HCT116 (cell line): ENCODE results near the gene BUB3. TPM values are rescaled to one million over a fixed set of nuclear protein-coding genes. Genes with fewer than 3 reads are reported as not detected.

Experiments
- ATAC-seq: fragments of 200-7000 bp; cut with Tn5 transposase; 2 replicates; pipeline ENCODE4 v1.9.1; 2020; ENCODE audit warnings: mild to moderate bottlenecking, moderate library complexity
- BruUV-seq: library from RNA; stranded (reverse); fragments of 400-500 nt; replicated peaks from 2 replicates; lab custom pipeline; 2021; lab: Mats Ljungman, UMichigan
- CTCF ChIA-PET: fragments of 300-600 bp; sonication (Branson Sonifier 250); formaldehyde crosslinking; loops from one replicate; lab custom pipeline; 2021; ENCODE audit warnings: antibody characterized with exemption; lab: Charles Lee
- POLR2A ChIA-PET: fragments of 300-600, 350-600 bp; sonication (Branson Sonifier 250); formaldehyde crosslinking; loops from one replicate; lab custom pipeline; 2021; ENCODE audit warnings: antibody characterized with exemption; lab: Charles Lee
- RAD21 ChIA-PET, 2 experiments: fragments of 300-600 bp; sonication (Branson Sonifier 250); formaldehyde crosslinking; loops; one replicate each; lab custom pipeline; 2023; ENCODE audit warnings: low total read pairs in 2 of 2; ENCODE audit not compliant: uncharacterized antibody in 2 of 2, unreplicated experiment in 2 of 2, low non-redundant PET in 1 of 2; lab: Charles Lee
- DNase-seq: peaks from one replicate; pipeline ENCODE4 v3.0.0-alpha.2; 2010; ENCODE audit warnings: low read depth, low spot score
- H2AFZ ChIP-seq: fragments of 200-600 bp; shearing (Covaris generic), sonication (generic); 2 replicates; pipeline ENCODE4 v1.6.1; 2017; ENCODE audit warnings: low read depth, mixed run types, mixed read lengths, antibody characterized with exemption, low read length; ENCODE audit not compliant: poor library complexity, severe bottlenecking
- H3K27ac ChIP-seq: 2 replicates; pipeline ENCODE4 v1.5.1; 2012; ENCODE audit warnings: low read depth, low read length
- H3K27me3 ChIP-seq: fragments of 200-600 bp; sonication (generic); 2 replicates; pipeline ENCODE4 v1.6.1; 2016; ENCODE audit warnings: mixed run types, low read length, mixed read lengths; ENCODE audit not compliant: insufficient read depth
- H3K36me3 ChIP-seq, 2 experiments: fragments of 200-500 bp in 1 of 2; fragments of 200-600 bp in 1 of 2; sonication (Bioruptor generic) in 1 of 2; sonication (generic) in 1 of 2; 2 replicates each; pipeline versions ENCODE4 v1.5.1 to v1.6.1; 2014 to 2016; ENCODE audit warnings: low read length in 2 of 2, inconsistent platforms in 1 of 2, mixed read lengths in 1 of 2, mixed run types in 1 of 2; ENCODE audit not compliant: insufficient read depth in 2 of 2, control insufficient read depth in 1 of 2
- H3K4me1 ChIP-seq, 2 experiments: fragments of 200-600 bp in 1 of 2; sonication (generic) in 1 of 2; 2 replicates each; pipeline versions ENCODE4 v1.5.1 to v1.6.1; 2012 to 2017; ENCODE audit warnings: low read length in 2 of 2, inconsistent platforms in 1 of 2, mild to moderate bottlenecking in 1 of 2, mixed read lengths in 1 of 2, mixed run types in 1 of 2, moderate library complexity in 1 of 2; ENCODE audit not compliant: insufficient read depth in 2 of 2, control insufficient read depth in 1 of 2
- H3K4me2 ChIP-seq: fragments of 200-600 bp; sonication (generic); 2 replicates; pipeline ENCODE4 v1.6.1; 2017; ENCODE audit warnings: mixed run types, low read length, mixed read lengths
- H3K4me3 ChIP-seq, 2 experiments: fragments of 200-600 bp in 1 of 2; sonication (generic) in 1 of 2; replicated peaks in 1 of 2; 2 replicates each; pipeline ENCODE4 v1.5.1; 2011 to 2016; ENCODE audit warnings: low read length in 2 of 2, control low read depth in 1 of 2, low read depth in 1 of 2, mild to moderate bottlenecking in 1 of 2, mixed read lengths in 1 of 2, mixed run types in 1 of 2
- H3K79me2 ChIP-seq: fragments of 200-600 bp; sonication (generic); 2 replicates; pipeline ENCODE4 v1.6.1; 2017; ENCODE audit warnings: mild to moderate bottlenecking, mixed run types, low read length, moderate library complexity, mixed read lengths; ENCODE audit not compliant: insufficient read depth
- H3K9ac ChIP-seq: fragments of 200-600 bp; sonication (generic); 2 replicates; pipeline ENCODE4 v1.6.1; 2016; ENCODE audit warnings: low read length, mixed read lengths
- H3K9me2 ChIP-seq: fragments of 200-600 bp; sonication (generic), shearing (Covaris generic); 2 replicates; pipeline ENCODE4 v1.6.1; 2017; ENCODE audit warnings: mixed run types, mild to moderate bottlenecking, moderate library complexity; ENCODE audit not compliant: insufficient read depth
- H3K9me3 ChIP-seq, 2 experiments: fragments of 200-500 bp in 1 of 2; fragments of 200-600 bp in 1 of 2; sonication (Bioruptor generic) in 1 of 2; sonication (generic) in 1 of 2; 2 replicates each; pipeline ENCODE4 v1.6.1; 2014 to 2017; ENCODE audit warnings: low read length in 2 of 2, mixed read lengths in 2 of 2, inconsistent platforms in 1 of 2, low read depth in 1 of 2, mild to moderate bottlenecking in 1 of 2, mixed run types in 1 of 2, moderate library complexity in 1 of 2; ENCODE audit not compliant: control insufficient read depth in 1 of 2, insufficient read depth in 1 of 2
- H4K20me1 ChIP-seq: fragments of 200-600 bp; sonication (generic), shearing (Covaris generic); 2 replicates; pipeline ENCODE4 v1.6.1; 2017; ENCODE audit warnings: mixed run types, mild to moderate bottlenecking, moderate library complexity; ENCODE audit not compliant: insufficient read depth
- ATF3 ChIP-seq: IDR thresholded peaks from 2 replicates; pipeline ENCODE4 v1.6.1; 2012
- CEBPB ChIP-seq: IDR thresholded peaks from 2 replicates; pipeline ENCODE4 v1.6.1; 2012; ENCODE audit warnings: low read depth
- CTCF ChIP-seq, 3 experiments: fragments of 200-600 bp in 1 of 3; sonication (generic) in 1 of 3; IDR thresholded peaks in 2 of 3; conservative IDR thresholded peaks in 1 of 3; 2 replicates each; pipeline ENCODE4 v1.5.1; 2012 to 2017; ENCODE audit warnings: low read depth in 2 of 3, low read length in 2 of 3, antibody characterized with exemption in 1 of 3, borderline replicate concordance in 1 of 3, control low read depth in 1 of 3, mild to moderate bottlenecking in 1 of 3, mixed read lengths in 1 of 3, mixed run types in 1 of 3, moderate library complexity in 1 of 3; ENCODE audit not compliant: insufficient read depth in 1 of 3
- EGR1 ChIP-seq: IDR thresholded peaks from 2 replicates; pipeline ENCODE4 v1.6.1; 2012; ENCODE audit warnings: low read depth
- ELF1 ChIP-seq: IDR thresholded peaks from 2 replicates; pipeline ENCODE4 v1.6.1; 2012; ENCODE audit warnings: low read depth, borderline replicate concordance
- EZH2 ChIP-seq: fragments of 200-600 bp; sonication (generic); IDR thresholded peaks from 2 replicates; pipeline ENCODE4 v1.6.1; 2017; ENCODE audit warnings: antibody characterized with exemption, mixed run types
- FOSL1 ChIP-seq: IDR thresholded peaks from 2 replicates; pipeline ENCODE4 v1.6.1; 2012; ENCODE audit warnings: low read depth
- MAX ChIP-seq: IDR thresholded peaks from 2 replicates; pipeline ENCODE4 v1.6.1; 2012
- POLR2A ChIP-seq: IDR thresholded peaks from 2 replicates; pipeline ENCODE4 v1.7.0; 2011; ENCODE audit warnings: borderline replicate concordance; ENCODE audit not compliant: insufficient read depth, insufficient read length; ENCODE audit errors: extremely low read depth
- POLR2AphosphoS5 ChIP-seq: IDR thresholded peaks from 2 replicates; pipeline ENCODE4 v1.6.1; 2011; ENCODE audit warnings: mild to moderate bottlenecking, low read depth, low read length, moderate library complexity
- REST ChIP-seq: IDR thresholded peaks from 2 replicates; pipeline ENCODE4 v1.6.1; 2012; ENCODE audit warnings: low read depth
- SIN3A ChIP-seq: IDR thresholded peaks from 2 replicates; pipeline ENCODE4 v1.6.1; 2012; ENCODE audit warnings: low read depth
- SP1 ChIP-seq: IDR thresholded peaks from 2 replicates; pipeline ENCODE4 v1.6.1; 2012; ENCODE audit warnings: low read depth
- SRF ChIP-seq: IDR thresholded peaks from 2 replicates; pipeline ENCODE4 v1.6.1; 2012; ENCODE audit warnings: low read depth
- TCF7L2 ChIP-seq: IDR thresholded peaks from 2 replicates; pipeline ENCODE4 v1.7.0; 2011; ENCODE audit warnings: borderline replicate concordance, inconsistent platforms; ENCODE audit not compliant: insufficient read depth, insufficient read length; ENCODE audit errors: extremely low read depth
- ZFX ChIP-seq: fragments of 450-650 bp; IDR thresholded peaks from 2 replicates; pipeline ENCODE4 v1.6.1; 2017
- ZNF274 ChIP-seq: fragments of 200-500 bp; sonication (Bioruptor generic); IDR thresholded peaks from 2 replicates; pipeline ENCODE4 v1.6.1; 2014; ENCODE audit warnings: mild to moderate bottlenecking, low read depth, low read length, inconsistent platforms
- intact Hi-C: fragments of 100-400 bp; cut with micrococcal nuclease; formaldehyde crosslinking; loops from 2 replicates; pipeline ENCODE4 v1.10.0; 2022
- total RNA-seq: library from RNA; stranded (reverse); gene quantifications from one replicate; pipeline ENCODE4 v1.2.1, GENCODE V29; 2021; ENCODE audit not compliant: unreplicated experiment

BUB3 gene
- total RNA-seq, 1 experiment from 2014 or later: 271 TPM

GRCh38 chr10:123136806-123137642, 17.2 kb upstream of the BUB3 start (continued):
- TF ChIP-seq REST (no peak), MAX (no peak), SRF (no peak), EZH2 (no peak)

GRCh38 chr10:123139165-123139520, 15.1 kb upstream of the BUB3 start:
- Histone ChIP-seq H3K9ac (peak overlapping the region; percentile 4; the same call in 1 of the 2 replicates), H3K4me2 (peak overlapping the region; percentile 66), H3K9me2 (no peaks in the 10 kb centered on the region), H3K79me2 (no peaks in the 10 kb centered on the region), H3K9me3 (no peaks in the 10 kb centered on the region), H2AFZ (no peak overlapping the region), H3K36me3 (no peaks in the 10 kb centered on the region), H3K4me1 (peaks cover 5 to 8% of the 10 kb centered on the region in 2 experiments; a peak in 1 of 4 replicates), H3K4me3 (peak overlapping the region; percentile 45 to 57), H3K27me3 (no peaks in the 10 kb centered on the region), H4K20me1 (no peaks in the 10 kb centered on the region), H3K27ac (peak overlapping the region; percentile 31; the same call in 1 of the 2 replicates)
- ATAC-seq (no peak), DNase-seq (no peak)
- RAD21 ChIA-PET: no interaction called here
- POLR2A ChIA-PET: interaction anchor here (1.3 kb wide), 1 partner anchor 16 kb away, joined by 4 read pairs; no protein-coding TSS in a partner anchor
- no TSS peak for BruUV-seq
- CTCF ChIA-PET: no interaction called here
- intact Hi-C loops: no loop called here
- no peak for TF ChIP-seq SRF
- TF ChIP-seq POLR2AphosphoS5: no peak
- no peak for TF ChIP-seq ZNF274
- TF ChIP-seq ATF3: no peak
- no peak for TF ChIP-seq FOSL1
- no peak for TF ChIP-seq SP1
- TF ChIP-seq CEBPB: no peak
- no peak for TF ChIP-seq EZH2
- TF ChIP-seq TCF7L2: no peak
- TF ChIP-seq ZFX: no peak
- TF ChIP-seq EGR1: no peak
- TF ChIP-seq CTCF (IDR thresholded peaks at IDR 0.05 in 2 of 3, conservative IDR thresholded peaks at IDR 0.05 in 1 of 3; ENCODE audit: borderline replicate concordance in 1 of 3, insufficient read depth in 1 of 3, low read depth in 2 of 3, low read length in 2 of 3): no peak
- TF ChIP-seq SIN3A: no peak
- no peak for TF ChIP-seq POLR2A
- no peak for TF ChIP-seq ELF1
